Activated CD4-positive, alpha-beta T cell treated with anti-CD3 and anti-CD28 coated beads, Interleukin-2, amount 50 U/mL, for 4 hours (primary cell): ENCODE results near the gene RGMA.

Source experiments
- DNase-seq, 2 experiments: peaks; one replicate each; pipeline ENCODE4 v3.0.0-alpha.2; 2020

RGMA gene

GRCh38 chr15:93091465-93091864, 2.5 kb upstream of the RGMA start:
- no peak for DNase-seq

- no peak for DNase-seq
Observed at GRCh38 chr15:93089727-93090305, 805 bp upstream of the RGMA start.

- no peak for DNase-seq
Observed at GRCh38 chr15:93088200-93088980, 621 bp downstream of the RGMA start.

DNA sequence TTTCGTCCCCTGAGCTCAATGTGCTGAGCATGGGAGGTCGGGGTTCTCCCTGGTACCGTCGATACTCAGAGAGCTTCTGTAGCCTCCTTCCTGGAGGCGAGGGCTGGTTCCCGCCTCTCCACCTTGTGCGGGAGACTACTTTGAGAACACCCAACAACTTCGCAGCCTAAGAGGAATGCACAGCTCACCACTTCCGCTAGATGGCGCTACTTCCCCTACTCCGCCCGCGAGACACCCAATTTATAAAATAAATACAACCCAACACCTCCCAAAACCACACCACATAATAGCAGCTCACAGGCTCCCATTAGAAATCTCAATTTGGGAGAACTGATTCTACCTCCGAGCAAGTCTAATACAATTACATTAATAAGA, 1.2 kb downstream of the RGMA start:
- peak; percentile 50 to 53 for DNase-seq

DNA sequence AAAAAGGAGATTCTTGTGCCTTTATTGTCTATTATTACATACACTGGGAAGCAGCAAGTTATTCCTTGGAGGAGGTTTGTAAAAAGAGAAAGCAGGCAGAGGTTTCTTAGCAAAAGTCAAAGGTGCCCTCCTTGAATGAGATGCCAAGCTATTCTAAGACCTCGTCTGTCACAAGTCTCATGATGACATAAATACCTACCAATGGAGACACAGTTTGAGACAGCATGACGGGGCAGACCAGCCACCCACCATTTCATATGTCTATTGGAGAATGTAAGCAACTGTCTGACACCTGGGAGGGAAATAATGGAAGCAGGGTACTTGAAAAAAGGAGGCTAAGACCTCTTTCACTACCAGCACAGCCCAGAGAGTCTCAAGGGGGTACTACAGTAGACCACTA, 2.2 kb downstream of the RGMA start:
- DNase-seq = no peak

DNA sequence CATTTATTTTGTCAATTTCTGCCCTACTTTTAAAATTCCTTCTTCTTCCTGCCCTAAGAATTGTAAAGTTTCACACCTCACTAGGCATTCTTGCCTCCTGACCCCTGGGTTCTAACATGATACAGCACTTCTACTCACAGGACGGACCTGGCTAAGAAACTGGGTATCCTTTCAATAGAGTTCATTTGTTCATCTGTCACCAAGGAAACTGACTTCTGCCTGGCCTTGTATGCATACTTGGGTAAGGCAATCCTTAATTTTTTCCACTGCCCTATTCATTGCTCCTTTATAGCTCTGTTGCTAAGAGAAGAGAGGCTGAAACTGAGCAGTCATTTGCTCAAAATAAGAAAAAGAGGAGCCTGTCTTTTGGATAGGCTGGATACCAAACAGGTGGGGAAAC, 3.3 kb downstream of the RGMA start:
- no peak for DNase-seq

GRCh38 chr15:93082861-93083260, 6.2 kb downstream of the RGMA start:
- DNase-seq = no peak

DNA sequence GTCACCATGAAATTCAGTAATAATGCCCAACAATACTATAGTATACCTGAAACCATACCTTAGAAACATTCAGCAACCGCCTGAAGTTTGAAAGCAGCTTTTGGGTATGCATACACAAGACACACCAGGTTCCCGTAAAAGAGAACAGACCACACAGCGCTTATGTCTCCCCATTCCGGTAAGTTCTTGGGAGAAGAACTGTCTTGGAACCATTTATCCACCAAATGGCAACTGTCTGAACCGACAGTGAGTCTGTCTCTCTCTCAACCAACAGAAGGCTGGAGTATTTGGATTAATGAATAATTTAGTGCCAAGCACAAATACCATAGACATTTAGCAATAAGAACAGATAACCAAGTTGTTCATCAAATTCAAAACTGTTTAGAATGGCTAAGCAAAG, 7.6 kb downstream of the RGMA start:
- DNase-seq = no peak

DNA sequence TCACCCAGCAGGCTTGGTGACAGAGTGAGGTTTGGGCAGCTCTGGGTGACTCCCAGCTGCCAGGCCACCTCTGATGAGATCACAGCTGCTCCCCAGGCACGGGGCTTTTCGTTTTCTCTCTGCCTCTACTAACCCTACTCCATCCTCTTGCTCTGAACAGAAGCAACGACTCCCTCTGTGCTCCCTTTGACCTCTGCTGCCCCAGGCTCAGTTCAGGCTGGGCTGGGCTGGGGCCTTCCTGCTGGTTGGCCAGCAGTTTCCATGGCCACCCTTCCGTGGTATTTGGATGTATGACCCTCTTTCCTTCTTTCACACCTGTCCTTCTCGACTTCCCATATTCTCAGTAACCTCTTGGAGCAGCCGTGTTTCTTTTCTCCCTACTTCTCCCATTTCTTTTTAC, 8.6 kb downstream of the RGMA start:
- no peak for DNase-seq

DNA sequence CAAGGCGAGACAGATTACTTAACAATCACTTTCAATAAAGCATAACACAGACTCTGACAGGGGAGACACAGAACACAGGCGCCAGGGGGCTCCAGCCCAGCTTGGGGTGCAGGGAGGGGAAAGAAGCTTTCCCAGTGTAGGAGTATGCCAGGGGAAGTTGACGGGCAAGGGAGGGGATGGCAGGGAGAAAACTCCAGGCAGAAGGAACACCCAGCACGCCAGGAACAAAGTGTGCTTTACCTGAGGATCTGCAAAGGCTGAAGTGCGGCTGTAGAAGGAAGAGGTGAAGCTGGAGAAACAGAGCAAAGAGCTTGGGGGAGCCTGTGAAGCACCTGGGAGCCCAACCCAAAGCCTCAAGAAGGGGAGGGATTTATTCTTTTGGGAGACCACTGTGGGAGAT, 12.1 kb downstream of the RGMA start:
- DNase-seq = no peak

- DNase-seq = no peak
Observed at GRCh38 chr15:93076217-93076616, 12.8 kb downstream of the RGMA start.

GRCh38 chr15:93074599-93074998, 14.4 kb downstream of the RGMA start:
- DNase-seq = no peak

DNA sequence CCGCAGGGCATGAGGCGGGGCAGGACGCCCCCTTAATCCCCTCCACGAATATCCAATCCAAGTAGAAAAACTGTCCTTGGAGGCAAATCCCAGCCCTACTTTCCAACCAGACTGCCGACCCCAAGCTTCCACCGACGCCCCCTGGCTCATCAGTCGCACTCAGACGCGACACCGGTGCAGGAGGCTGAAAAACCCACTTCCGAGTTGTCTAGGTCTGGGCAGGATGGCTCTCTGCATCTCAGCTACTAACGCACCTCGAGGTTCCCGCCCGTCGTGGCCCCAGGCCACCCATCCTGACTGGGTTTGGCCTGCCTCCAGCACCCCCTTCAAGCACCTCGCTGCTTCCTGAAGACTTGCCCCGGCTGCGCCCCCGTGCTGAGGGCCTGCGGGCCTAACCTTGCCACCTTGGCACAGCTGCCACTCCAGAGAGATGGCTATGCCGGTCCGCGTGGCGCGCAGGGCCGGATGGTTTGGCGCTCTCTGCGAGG, 15.5 kb downstream of the RGMA start:
- no peak for DNase-seq

- no peak for DNase-seq
Observed at GRCh38 chr15:93072411-93073394, 16.3 kb downstream of the RGMA start.

- DNase-seq = no peak
Observed at GRCh38 chr15:93072011-93072410, 17.0 kb downstream of the RGMA start.

GRCh38 chr15:93071469-93071936, 17.5 kb downstream of the RGMA start:
- no peak for DNase-seq

GRCh38 chr15:93070551-93071296, 18.3 kb downstream of the RGMA start:
- DNase-seq = no peak

DNA sequence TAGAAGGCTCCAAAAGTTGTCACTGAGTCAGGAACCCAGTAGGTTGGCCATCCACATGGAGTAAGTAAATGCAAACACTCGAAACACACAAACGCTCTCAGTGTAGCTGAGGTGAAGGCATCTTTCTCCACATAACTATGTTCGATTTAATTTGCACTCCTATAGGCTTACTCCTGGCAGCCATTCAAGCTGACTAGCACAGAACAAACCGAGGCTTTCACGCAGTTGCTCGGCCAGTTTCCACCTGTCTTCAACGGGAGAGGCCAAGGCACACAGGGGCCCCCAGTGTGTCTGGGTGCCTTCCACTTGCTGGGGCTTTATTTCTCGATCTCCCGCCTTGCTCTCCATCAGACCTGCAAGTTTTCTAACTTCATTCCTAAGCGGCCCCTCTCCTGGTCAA, 18.9 kb downstream of the RGMA start:
- DNase-seq = no peak

- no peak for DNase-seq
Observed at GRCh38 chr15:93068581-93069199, 20.3 kb downstream of the RGMA start.

DNA sequence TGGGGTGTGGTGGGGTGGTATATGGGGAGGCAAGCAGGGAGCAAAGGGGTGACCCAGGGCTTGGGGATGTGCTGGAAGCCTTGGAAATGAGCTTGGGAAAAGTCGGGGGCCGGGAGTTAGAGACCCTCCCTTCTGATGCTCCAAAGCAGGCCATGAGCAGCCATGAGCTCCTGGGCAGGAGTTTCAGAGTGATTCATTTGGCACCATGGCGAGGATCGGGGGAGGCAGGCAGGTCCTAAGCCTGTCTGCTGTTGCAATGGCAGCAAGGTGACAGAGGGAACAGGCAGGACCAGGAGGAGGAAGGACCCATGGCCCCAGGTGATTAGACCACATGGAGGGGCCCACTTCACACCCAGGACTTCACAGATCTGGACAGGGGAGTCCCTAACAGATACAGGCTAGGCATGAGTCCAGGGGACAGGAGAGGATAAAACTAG, 21.3 kb downstream of the RGMA start:
- DNase-seq = no peak

- DNase-seq = no peak
Observed at GRCh38 chr15:93066834-93067648, 22.0 kb downstream of the RGMA start.
